Chondrocyte (in vitro differentiated cells): ENCODE results near the gene CIAO3. TPM values are rescaled to one million over a fixed set of nuclear protein-coding genes. Genes with fewer than 3 reads are reported as not detected.

Experiments used
- DNase-seq: peaks from one replicate; pipeline ENCODE4 v3.0.0; 2021; ENCODE audit warnings: mixed read lengths, low spot score
- H3K27ac Mint-ChIP-seq: one replicate; pipeline ENCODE4 v1.8.0; 2021; ENCODE audit warnings: mild to moderate bottlenecking, moderate library complexity, mixed read lengths; ENCODE audit not compliant: unreplicated experiment
- H3K27me3 Mint-ChIP-seq: 2 replicates; pipeline ENCODE4 v1.8.0; 2021; ENCODE audit warnings: low read depth, mixed read lengths
- H3K36me3 Mint-ChIP-seq: 2 replicates; pipeline ENCODE4 v1.8.0; 2021; ENCODE audit warnings: low read depth, mixed read lengths
- H3K4me1 Mint-ChIP-seq: 2 replicates; pipeline ENCODE4 v1.8.0; 2021; ENCODE audit warnings: low read depth, mild to moderate bottlenecking, mixed read lengths
- H3K4me3 Mint-ChIP-seq: one replicate; pipeline ENCODE4 v1.8.0; 2021; ENCODE audit warnings: mild to moderate bottlenecking, moderate library complexity, mixed read lengths; ENCODE audit not compliant: unreplicated experiment
- H3K9me3 Mint-ChIP-seq: 2 replicates; pipeline ENCODE4 v1.8.0; 2021; ENCODE audit warnings: low read depth, mixed read lengths
- CTCF ChIP-seq: fragments of 200-600 bp; sonication (generic); IDR thresholded peaks from 2 replicates; pipeline ENCODE4 v1.5.0; 2021; ENCODE audit warnings: antibody characterized with exemption, mild to moderate bottlenecking, moderate library complexity
- total RNA-seq: library from RNA; stranded (reverse); gene quantifications from 3 replicates; pipeline ENCODE4 v1.2.1, GENCODE V29; 2021

The CIAO3 gene
- total RNA-seq, 1 donor from 2014 or later, result 22.1 TPM

GRCh38 chr16:703406-703805, 37.4 kb downstream of the CIAO3 start:
- Mint-ChIP-seq H3K4me3 (no peak overlapping the region), H3K27ac (no peak overlapping the region), H3K36me3 (peaks cover 1% of the 10 kb centered on the region), H3K27me3 (peaks cover 37% of the 10 kb centered on the region), H3K4me1 (no peaks in the 10 kb centered on the region), H3K9me3 (no peaks in the 10 kb centered on the region)
- no peak for DNase-seq
- no peak for TF ChIP-seq CTCF

GRCh38 chr16:702341-702740, 38.5 kb downstream of the CIAO3 start:
- Mint-ChIP-seq H3K27ac (no peak overlapping the region), H3K27me3 (peaks cover 29% of the 10 kb centered on the region), H3K4me1 (no peaks in the 10 kb centered on the region), H3K9me3 (no peaks in the 10 kb centered on the region), H3K36me3 (peaks cover 1% of the 10 kb centered on the region), H3K4me3 (no peak overlapping the region)
- no peak for TF ChIP-seq CTCF
- DNase-seq, result no peak

- peaks cover 25% of the 10 kb centered on the region for H3K27me3 Mint-ChIP-seq
These were observed 39.9 kb downstream of the CIAO3 start for GRCh38 chr16:700684-701584.

GRCh38 chr16:698911-699671, 41.7 kb downstream of the CIAO3 start:
- Mint-ChIP-seq H3K9me3 (no peaks in the 10 kb centered on the region), H3K4me3 (no peak overlapping the region), H3K27me3 (peaks cover 29% of the 10 kb centered on the region), H3K4me1 (no peaks in the 10 kb centered on the region), H3K27ac (no peak overlapping the region), H3K36me3 (peaks cover 1% of the 10 kb centered on the region)
- no peak for DNase-seq
- no peak for TF ChIP-seq CTCF

More at GRCh38 chr16:700684-701584, 39.9 kb downstream of the CIAO3 start:
- H3K9me3 Mint-ChIP-seq, result no peaks in the 10 kb centered on the region
- H3K27ac Mint-ChIP-seq, result no peak overlapping the region
- no peak for TF ChIP-seq CTCF
- no peak for DNase-seq
- H3K36me3 Mint-ChIP-seq, result peaks cover 1% of the 10 kb centered on the region
- no peak overlapping the region for H3K4me3 Mint-ChIP-seq
- no peaks in the 10 kb centered on the region for H3K4me1 Mint-ChIP-seq

- Mint-ChIP-seq H3K9me3 (no peaks in the 10 kb centered on the region), H3K4me1 (peaks cover 4% of the 10 kb centered on the region), H3K36me3 (peaks cover 1% of the 10 kb centered on the region), H3K4me3 (no peak overlapping the region), H3K27ac (no peak overlapping the region), H3K27me3 (peaks cover 23% of the 10 kb centered on the region)
- no peak for TF ChIP-seq CTCF
- DNase-seq, result no peak
These were observed 45.3 kb downstream of the CIAO3 start for GRCh38 chr16:695355-696089.
